ENCODE measurements around the gene CRAMP1. TPM values are rescaled to one million over a fixed set of nuclear protein-coding genes. Genes with fewer than 3 reads are reported as not detected.

The CRAMP1 gene
- total and polyA plus RNA-seq, 2 experiments from 2014 or later = 2.2 to 6.3 TPM

- no peak overlapping the region for H3K4me2 ChIP-seq (ENCODE audit: unreplicated experiment)
- no peak overlapping the region for H2AFZ ChIP-seq
- H4K20me1 ChIP-seq (ENCODE audit: insufficient read depth) = no peaks in the 10 kb centered on the region
- H3K4me1 ChIP-seq (ENCODE audit: insufficient read depth) = no peaks in the 10 kb centered on the region
- no peaks in the 10 kb centered on the region for H3F3A ChIP-seq (ENCODE audit: insufficient read depth)
- WGBS, 2 experiments (ENCODE audit: low coverage in 1 of 2, low lambda C conversion rate in 2 of 2, missing lambda C conversion rate in 2 of 2) = 70 to 85% methylated on average over 6 to 13 of the region's 13 CpGs
- no peaks in the 10 kb centered on the region for H3K9me3 ChIP-seq (ENCODE audit: low read depth)
- DNase-seq = no peak
- no peak overlapping the region for H3K9ac ChIP-seq
- TF ChIP-seq EZH2 (IDR thresholded peaks at IDR 0.05; ENCODE audit: insufficient read depth, poor library complexity, severe bottlenecking) = no peak
- TF ChIP-seq EZH2phosphoT487 (IDR thresholded peaks at IDR 0.05; ENCODE audit: insufficient read depth, low read depth) = no peak
- H3K4me3 ChIP-seq = no peak overlapping the region
- no peak overlapping the region for H3K27ac ChIP-seq
- no peaks in the 10 kb centered on the region for H3K36me3 ChIP-seq (ENCODE audit: low read depth)
- H3K9me2 ChIP-seq (ENCODE audit: insufficient read depth) = no peaks in the 10 kb centered on the region
- no peaks in the 10 kb centered on the region for H3K79me2 ChIP-seq (ENCODE audit: insufficient read depth)
- in situ Hi-C loops (cut with MboI) = no loop called here
- H3K27me3 ChIP-seq (replicated peaks; ENCODE audit: insufficient read depth) = no peaks in the 10 kb centered on the region
Observed at GRCh38 chr16:1567988-1568387, 44.2 kb upstream of the CRAMP1 start.

GRCh38 chr16:1571012-1571671 lies 41.0 kb upstream of the CRAMP1 start:
- no peak overlapping the region for H3K4me2 ChIP-seq (ENCODE audit: unreplicated experiment)
- no peak overlapping the region for H3K27ac ChIP-seq
- no peaks in the 10 kb centered on the region for H3K27me3 ChIP-seq (replicated peaks; ENCODE audit: insufficient read depth)
- no peaks in the 10 kb centered on the region for H3F3A ChIP-seq (ENCODE audit: insufficient read depth)
- H3K4me1 ChIP-seq (ENCODE audit: insufficient read depth) = no peaks in the 10 kb centered on the region
- no peak for DNase-seq
- H3K9me2 ChIP-seq (ENCODE audit: insufficient read depth) = no peaks in the 10 kb centered on the region
- TF ChIP-seq EZH2phosphoT487 (IDR thresholded peaks at IDR 0.05; ENCODE audit: insufficient read depth, low read depth) (no peak), EZH2 (IDR thresholded peaks at IDR 0.05; ENCODE audit: insufficient read depth, poor library complexity, severe bottlenecking) (no peak)
- H3K79me2 ChIP-seq (ENCODE audit: insufficient read depth) = no peaks in the 10 kb centered on the region
- no peaks in the 10 kb centered on the region for H3K9me3 ChIP-seq (ENCODE audit: low read depth)
- 82 to 83% methylated on average over 7 of the region's 7 CpGs for WGBS, 2 experiments (ENCODE audit: low coverage in 1 of 2, low lambda C conversion rate in 2 of 2, missing lambda C conversion rate in 2 of 2)
- no peak overlapping the region for H2AFZ ChIP-seq
- no peak overlapping the region for H3K9ac ChIP-seq
- H3K36me3 ChIP-seq (ENCODE audit: low read depth) = no peaks in the 10 kb centered on the region
- H3K4me3 ChIP-seq = no peak overlapping the region
- in situ Hi-C loops (cut with MboI) = no loop called here
- H4K20me1 ChIP-seq (ENCODE audit: insufficient read depth) = no peaks in the 10 kb centered on the region

GRCh38 chr16:1572673-1573072 lies 39.5 kb upstream of the CRAMP1 start:
- no peak for TF ChIP-seq EZH2 (IDR thresholded peaks at IDR 0.05; ENCODE audit: insufficient read depth, poor library complexity, severe bottlenecking)
- no peak for TF ChIP-seq EZH2phosphoT487 (IDR thresholded peaks at IDR 0.05; ENCODE audit: insufficient read depth, low read depth)
- Histone ChIP-seq H3K9me2 (ENCODE audit: insufficient read depth) (no peaks in the 10 kb centered on the region), H3K79me2 (ENCODE audit: insufficient read depth) (no peaks in the 10 kb centered on the region), H3K27ac (no peak overlapping the region), H2AFZ (no peak overlapping the region), H3K4me2 (ENCODE audit: unreplicated experiment) (no peak overlapping the region), H3F3A (ENCODE audit: insufficient read depth) (no peaks in the 10 kb centered on the region), H3K4me1 (ENCODE audit: insufficient read depth) (no peaks in the 10 kb centered on the region), H3K9me3 (ENCODE audit: low read depth) (no peaks in the 10 kb centered on the region), H3K27me3 (replicated peaks; ENCODE audit: insufficient read depth) (no peaks in the 10 kb centered on the region), H4K20me1 (ENCODE audit: insufficient read depth) (no peaks in the 10 kb centered on the region), H3K9ac (no peak overlapping the region), H3K4me3 (no peak overlapping the region), H3K36me3 (ENCODE audit: low read depth) (no peaks in the 10 kb centered on the region)
- 76 to 80% methylated on average over 7 of the region's 7 CpGs for WGBS, 2 experiments (ENCODE audit: low coverage in 1 of 2, low lambda C conversion rate in 2 of 2, missing lambda C conversion rate in 2 of 2)
- no peak for DNase-seq
- in situ Hi-C loops (cut with MboI) = no loop called here

GRCh38 chr16:1573301-1573700 lies 38.9 kb upstream of the CRAMP1 start:
- Histone ChIP-seq H3K36me3 (ENCODE audit: low read depth) (no peaks in the 10 kb centered on the region), H3K79me2 (ENCODE audit: insufficient read depth) (no peaks in the 10 kb centered on the region), H3K9ac (no peak overlapping the region), H3K9me2 (ENCODE audit: insufficient read depth) (no peaks in the 10 kb centered on the region), H3K4me3 (no peak overlapping the region), H3K4me1 (ENCODE audit: insufficient read depth) (no peaks in the 10 kb centered on the region), H2AFZ (no peak overlapping the region), H3F3A (ENCODE audit: insufficient read depth) (no peaks in the 10 kb centered on the region), H3K27ac (no peak overlapping the region), H3K9me3 (ENCODE audit: low read depth) (no peaks in the 10 kb centered on the region), H3K27me3 (replicated peaks; ENCODE audit: insufficient read depth) (no peaks in the 10 kb centered on the region), H4K20me1 (ENCODE audit: insufficient read depth) (no peaks in the 10 kb centered on the region), H3K4me2 (ENCODE audit: unreplicated experiment) (no peak overlapping the region)
- no peak for DNase-seq
- WGBS, 2 experiments (ENCODE audit: low coverage in 1 of 2, low lambda C conversion rate in 2 of 2, missing lambda C conversion rate in 2 of 2) = 88 to 89% methylated on average over 5 of the region's 5 CpGs
- TF ChIP-seq EZH2phosphoT487 (IDR thresholded peaks at IDR 0.05; ENCODE audit: insufficient read depth, low read depth) = no peak
- no peak for TF ChIP-seq EZH2 (IDR thresholded peaks at IDR 0.05; ENCODE audit: insufficient read depth, poor library complexity, severe bottlenecking)
- in situ Hi-C loops (cut with MboI) = no loop called here

GRCh38 chr16:1575578-1575977 lies 36.6 kb upstream of the CRAMP1 start:
- H3K4me1 ChIP-seq (ENCODE audit: insufficient read depth) = no peaks in the 10 kb centered on the region
- no peak overlapping the region for H3K9ac ChIP-seq
- no peak overlapping the region for H2AFZ ChIP-seq
- in situ Hi-C loops (cut with MboI) = no loop called here
- H3F3A ChIP-seq (ENCODE audit: insufficient read depth) = no peaks in the 10 kb centered on the region
- H3K4me2 ChIP-seq (ENCODE audit: unreplicated experiment) = no peak overlapping the region
- no peaks in the 10 kb centered on the region for H3K36me3 ChIP-seq (ENCODE audit: low read depth)
- H3K9me3 ChIP-seq (ENCODE audit: low read depth) = no peaks in the 10 kb centered on the region
- H3K27me3 ChIP-seq (replicated peaks; ENCODE audit: insufficient read depth) = no peaks in the 10 kb centered on the region
- DNase-seq = no peak
- H4K20me1 ChIP-seq (ENCODE audit: insufficient read depth) = no peaks in the 10 kb centered on the region
- TF ChIP-seq EZH2 (IDR thresholded peaks at IDR 0.05; ENCODE audit: insufficient read depth, poor library complexity, severe bottlenecking) (no peak), EZH2phosphoT487 (IDR thresholded peaks at IDR 0.05; ENCODE audit: insufficient read depth, low read depth) (no peak)
- no peaks in the 10 kb centered on the region for H3K79me2 ChIP-seq (ENCODE audit: insufficient read depth)
- no peak overlapping the region for H3K27ac ChIP-seq
- no peak overlapping the region for H3K4me3 ChIP-seq
- no peaks in the 10 kb centered on the region for H3K9me2 ChIP-seq (ENCODE audit: insufficient read depth)

All from GM23248 (cell line).